Measurements from ENCODE around the gene PPFIA1. TPM values are rescaled to one million over a fixed set of nuclear protein-coding genes. Genes with fewer than 3 reads are reported as not detected.

Gene PPFIA1
- polyA plus RNA-seq, 4 donors, result 17.8 to 27.3 (median 23.6) TPM

DNA sequence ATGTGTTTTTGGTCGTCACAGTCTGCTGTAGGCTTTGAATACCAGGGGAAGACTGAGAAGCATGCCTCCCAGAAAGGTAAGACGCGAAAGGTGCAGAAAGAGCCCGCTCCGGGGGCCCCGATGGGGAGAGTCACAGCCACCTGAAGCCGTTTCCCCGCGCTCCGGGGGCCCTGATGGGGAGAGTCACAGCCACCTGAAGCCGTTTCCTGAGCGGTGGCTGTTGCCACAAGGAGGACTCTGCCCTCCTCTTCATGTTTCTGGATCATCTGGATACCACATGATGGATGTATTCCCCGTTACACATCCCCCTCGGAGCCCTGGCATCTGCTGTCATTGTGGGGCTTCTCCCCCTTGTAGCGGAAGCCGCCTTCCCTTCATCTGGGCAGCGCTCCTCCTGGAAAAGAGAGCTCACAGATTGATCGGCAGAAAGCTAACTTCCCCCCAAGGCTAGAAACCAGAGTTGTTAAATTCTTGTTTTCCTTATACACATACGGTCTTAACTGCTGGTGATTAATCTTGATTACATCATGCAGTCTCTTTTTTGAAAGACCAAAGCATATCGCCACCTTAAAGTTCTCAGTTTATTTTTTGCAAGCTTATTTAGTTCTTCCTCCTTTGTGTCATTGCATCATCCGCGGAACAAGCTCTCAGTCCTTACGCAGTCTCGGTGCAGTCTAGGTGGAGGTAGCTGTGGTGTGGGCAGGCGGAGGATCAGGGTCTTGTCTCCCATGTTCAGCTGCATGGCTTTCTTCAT, 145.3 kb downstream of the PPFIA1 start:
- no peaks in the 10 kb centered on the region for H3K27me3 ChIP-seq (ENCODE audit: control insufficient read depth in 3 of 3, insufficient read depth in 3 of 3, low read length in 3 of 3)
- no peak overlapping the region for H3K4me3 ChIP-seq (ENCODE audit: low read depth in 1 of 3, low read length in 3 of 3)
- no peaks in the 10 kb centered on the region for H3K4me1 ChIP-seq (ENCODE audit: control insufficient read depth in 3 of 3, insufficient read depth in 2 of 3, low read depth in 1 of 3, low read length in 2 of 3)
- no peaks in the 10 kb centered on the region for H3K9me3 ChIP-seq (ENCODE audit: control insufficient read depth in 2 of 2, insufficient read depth in 1 of 2, low read depth in 1 of 2, low read length in 1 of 2)
- DNase-seq (no peak), FAIRE-seq (no peak)
- H3K36me3 ChIP-seq (ENCODE audit: control insufficient read depth in 3 of 3, insufficient read depth in 2 of 3, low read depth in 1 of 3, low read length in 3 of 3), result peaks cover 25 to 91% (median 37%) of the 10 kb centered on the region in 3 donors
- H3K27ac ChIP-seq (ENCODE audit: low read depth in 1 of 3, low read length in 2 of 3), result no peak overlapping the region
- 79 to 92% (median 83%) methylated on average over 25 of the region's 25 CpGs for WGBS, 3 donors

GRCh38 chr11:70416881-70417280, 146.4 kb downstream of the PPFIA1 start:
- Histone ChIP-seq H3K27ac (ENCODE audit: low read depth in 1 of 3, low read length in 2 of 3) (no peak overlapping the region), H3K4me1 (ENCODE audit: control insufficient read depth in 3 of 3, insufficient read depth in 2 of 3, low read depth in 1 of 3, low read length in 2 of 3) (no peaks in the 10 kb centered on the region), H3K4me3 (ENCODE audit: low read depth in 1 of 3, low read length in 3 of 3) (no peak overlapping the region), H3K9me3 (ENCODE audit: control insufficient read depth in 2 of 2, insufficient read depth in 1 of 2, low read depth in 1 of 2, low read length in 1 of 2) (no peaks in the 10 kb centered on the region), H3K36me3 (ENCODE audit: control insufficient read depth in 3 of 3, insufficient read depth in 2 of 3, low read depth in 1 of 3, low read length in 3 of 3) (peaks cover 21 to 91% (median 32%) of the 10 kb centered on the region in 3 donors), H3K27me3 (ENCODE audit: control insufficient read depth in 3 of 3, insufficient read depth in 3 of 3, low read length in 3 of 3) (no peaks in the 10 kb centered on the region)
- DNase-seq (no peak), FAIRE-seq (no peak)
- WGBS, 3 donors, result 90 to 96% (median 95%) methylated on average over 20 of the region's 20 CpGs

GRCh38 chr11:70418130-70418529, 147.6 kb downstream of the PPFIA1 start:
- no peak for DNase-seq
- FAIRE-seq, result no peak
- no peaks in the 10 kb centered on the region for H3K4me1 ChIP-seq (ENCODE audit: control insufficient read depth in 3 of 3, insufficient read depth in 2 of 3, low read depth in 1 of 3, low read length in 2 of 3)
- H3K27me3 ChIP-seq (ENCODE audit: control insufficient read depth in 3 of 3, insufficient read depth in 3 of 3, low read length in 3 of 3), result no peaks in the 10 kb centered on the region
- H3K4me3 ChIP-seq (ENCODE audit: low read depth in 1 of 3, low read length in 3 of 3), result no peak overlapping the region
- peaks cover 17 to 91% (median 35%) of the 10 kb centered on the region in 3 donors for H3K36me3 ChIP-seq (ENCODE audit: control insufficient read depth in 3 of 3, insufficient read depth in 2 of 3, low read depth in 1 of 3, low read length in 3 of 3)
- WGBS, 3 donors, result 94 to 98% (median 95%) methylated on average over 12 of the region's 12 CpGs
- H3K27ac ChIP-seq (ENCODE audit: low read depth in 1 of 3, low read length in 2 of 3), result no peak overlapping the region
- H3K9me3 ChIP-seq (ENCODE audit: control insufficient read depth in 2 of 2, insufficient read depth in 1 of 2, low read depth in 1 of 2, low read length in 1 of 2), result no peaks in the 10 kb centered on the region

- DNase-seq, result no peak
- Histone ChIP-seq H3K27ac (ENCODE audit: low read depth in 1 of 3, low read length in 2 of 3) (no peak overlapping the region), H3K4me1 (ENCODE audit: control insufficient read depth in 3 of 3, insufficient read depth in 2 of 3, low read depth in 1 of 3, low read length in 2 of 3) (no peaks in the 10 kb centered on the region), H3K27me3 (ENCODE audit: control insufficient read depth in 3 of 3, insufficient read depth in 3 of 3, low read length in 3 of 3) (no peaks in the 10 kb centered on the region), H3K9me3 (ENCODE audit: control insufficient read depth in 2 of 2, insufficient read depth in 1 of 2, low read depth in 1 of 2, low read length in 1 of 2) (no peaks in the 10 kb centered on the region), H3K36me3 (ENCODE audit: control insufficient read depth in 3 of 3, insufficient read depth in 2 of 3, low read depth in 1 of 3, low read length in 3 of 3) (peaks cover 14 to 93% (median 28%) of the 10 kb centered on the region in 3 donors), H3K4me3 (ENCODE audit: low read depth in 1 of 3, low read length in 3 of 3) (no peak overlapping the region)
- 92 to 95% (median 93%) methylated on average over 17 of the region's 17 CpGs for WGBS, 3 donors
- no peak for FAIRE-seq
Measured at GRCh38 chr11:70419307-70420007, 149.0 kb downstream of the PPFIA1 start.

- H3K4me1 ChIP-seq (ENCODE audit: control insufficient read depth in 3 of 3, insufficient read depth in 2 of 3, low read depth in 1 of 3, low read length in 2 of 3), result no peaks in the 10 kb centered on the region
- DNase-seq (no peak), FAIRE-seq (no peak)
- no peak overlapping the region for H3K27ac ChIP-seq (ENCODE audit: low read depth in 1 of 3, low read length in 2 of 3)
- no peaks in the 10 kb centered on the region for H3K9me3 ChIP-seq (ENCODE audit: control insufficient read depth in 2 of 2, insufficient read depth in 1 of 2, low read depth in 1 of 2, low read length in 1 of 2)
- H3K4me3 ChIP-seq (ENCODE audit: low read depth in 1 of 3, low read length in 3 of 3), result no peak overlapping the region
- H3K36me3 ChIP-seq (ENCODE audit: control insufficient read depth in 3 of 3, insufficient read depth in 2 of 3, low read depth in 1 of 3, low read length in 3 of 3), result peaks cover 10 to 93% (median 23%) of the 10 kb centered on the region in 3 donors
- no peaks in the 10 kb centered on the region for H3K27me3 ChIP-seq (ENCODE audit: control insufficient read depth in 3 of 3, insufficient read depth in 3 of 3, low read length in 3 of 3)
- 87 to 92% (median 88%) methylated on average over 14 of the region's 14 CpGs for WGBS, 3 donors
Measured at GRCh38 chr11:70420008-70420464, 149.5 kb downstream of the PPFIA1 start.

DNA sequence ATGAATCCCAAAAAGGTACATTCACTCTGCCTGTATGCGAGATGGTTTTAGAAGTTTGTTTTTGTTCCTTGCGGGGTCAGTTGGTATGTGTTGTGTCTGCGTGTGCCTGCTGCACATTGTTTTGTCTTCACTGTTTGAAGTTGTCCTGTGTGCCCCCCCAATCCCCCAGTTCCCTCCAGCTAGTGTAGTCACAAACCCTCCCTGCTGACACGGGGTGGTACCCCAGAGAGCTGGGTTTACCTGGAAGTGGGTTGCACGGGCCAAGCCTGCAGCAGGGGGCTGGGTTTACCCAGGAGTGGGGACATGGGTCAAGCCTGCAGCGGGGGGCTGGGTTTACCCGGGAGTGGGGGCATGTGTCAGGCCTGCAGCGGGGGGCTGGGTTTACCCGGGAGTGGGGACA, 150.0 kb downstream of the PPFIA1 start:
- Histone ChIP-seq H3K9me3 (ENCODE audit: control insufficient read depth in 2 of 2, insufficient read depth in 1 of 2, low read depth in 1 of 2, low read length in 1 of 2) (no peaks in the 10 kb centered on the region), H3K27me3 (ENCODE audit: control insufficient read depth in 3 of 3, insufficient read depth in 3 of 3, low read length in 3 of 3) (no peaks in the 10 kb centered on the region), H3K4me3 (ENCODE audit: low read depth in 1 of 3, low read length in 3 of 3) (no peak overlapping the region), H3K4me1 (ENCODE audit: control insufficient read depth in 3 of 3, insufficient read depth in 2 of 3, low read depth in 1 of 3, low read length in 2 of 3) (no peaks in the 10 kb centered on the region), H3K36me3 (ENCODE audit: control insufficient read depth in 3 of 3, insufficient read depth in 2 of 3, low read depth in 1 of 3, low read length in 3 of 3) (peaks cover 13 to 93% (median 21%) of the 10 kb centered on the region in 3 donors), H3K27ac (ENCODE audit: low read depth in 1 of 3, low read length in 2 of 3) (no peak overlapping the region)
- DNase-seq (no peak), FAIRE-seq (no peak)
- 90 to 96% (median 91%) methylated on average over 9 of the region's 9 CpGs for WGBS, 3 donors

DNA sequence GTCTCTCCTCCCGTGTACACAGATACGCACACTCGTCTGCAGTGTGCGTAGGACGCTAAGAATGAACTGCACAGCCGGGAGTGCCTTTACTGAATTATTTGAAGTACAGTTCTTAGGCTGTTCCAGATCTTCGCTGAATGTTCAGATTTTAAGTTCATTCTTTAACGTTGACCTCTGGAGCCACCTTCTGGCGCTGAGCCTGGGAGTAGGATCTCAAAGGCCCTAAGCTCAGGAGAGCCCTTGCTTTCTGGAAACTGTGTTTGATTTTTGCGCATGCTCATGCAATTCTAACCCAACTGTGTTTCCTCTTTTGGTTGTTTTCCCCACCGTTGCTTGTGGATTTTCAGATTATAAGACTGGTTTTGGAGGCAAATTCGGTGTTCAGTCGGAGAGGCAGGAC, 150.6 kb downstream of the PPFIA1 start:
- no peak for FAIRE-seq
- H3K36me3 ChIP-seq (ENCODE audit: control insufficient read depth in 3 of 3, insufficient read depth in 2 of 3, low read depth in 1 of 3, low read length in 3 of 3), result peaks cover 17 to 92% (median 25%) of the 10 kb centered on the region in 3 donors
- DNase-seq, result no peak

DNA sequence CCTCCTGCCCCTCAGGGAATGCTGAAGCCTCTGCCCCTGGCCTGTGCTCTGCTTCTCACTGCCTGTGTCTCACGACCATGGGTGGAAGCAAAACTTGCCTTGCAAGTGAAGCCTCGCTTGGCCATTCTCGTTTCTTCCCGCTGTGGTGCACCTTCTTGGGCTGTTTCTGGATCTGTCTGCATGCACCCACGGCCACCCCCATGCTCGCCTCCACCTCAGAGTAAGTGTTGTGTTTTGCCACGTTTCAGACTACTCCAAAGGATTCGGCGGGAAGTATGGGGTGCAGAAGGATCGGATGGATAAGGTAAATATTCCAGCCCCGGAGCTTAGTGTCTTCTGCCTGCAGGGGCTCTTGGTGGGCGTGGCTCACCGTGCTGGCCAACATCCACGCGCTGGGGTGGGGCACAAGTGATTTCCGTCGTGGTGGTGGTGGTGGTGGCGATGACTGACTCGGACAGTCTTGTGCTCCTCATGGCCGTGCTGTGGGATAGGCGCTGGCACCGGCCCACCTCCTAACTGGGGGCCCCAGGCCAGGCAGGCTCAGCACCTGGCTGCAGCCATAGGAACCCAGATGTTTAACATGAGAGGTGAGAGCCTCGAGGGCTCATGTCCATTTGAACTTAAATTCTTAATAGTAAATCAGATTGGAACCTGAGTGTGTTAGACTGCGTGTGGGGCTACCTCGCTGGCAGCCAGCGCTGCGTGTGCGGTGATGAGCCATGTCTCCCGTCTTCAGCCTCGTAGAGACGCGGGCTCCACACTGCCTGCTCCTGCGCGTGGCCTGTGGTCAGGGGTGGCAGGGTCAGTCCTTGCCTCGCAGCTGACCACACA, 152.4 kb downstream of the PPFIA1 start:
- FAIRE-seq, result no peak
- H3K27me3 ChIP-seq (ENCODE audit: control insufficient read depth in 3 of 3, insufficient read depth in 3 of 3, low read length in 3 of 3), result no peaks in the 10 kb centered on the region
- no peak overlapping the region for H3K27ac ChIP-seq (ENCODE audit: low read depth in 1 of 3, low read length in 2 of 3)
- no peak overlapping the region for H3K4me3 ChIP-seq (ENCODE audit: low read depth in 1 of 3, low read length in 3 of 3)
- H3K9me3 ChIP-seq (ENCODE audit: control insufficient read depth in 2 of 2, insufficient read depth in 1 of 2, low read depth in 1 of 2, low read length in 1 of 2), result no peaks in the 10 kb centered on the region
- no peaks in the 10 kb centered on the region for H3K4me1 ChIP-seq (ENCODE audit: control insufficient read depth in 3 of 3, insufficient read depth in 2 of 3, low read depth in 1 of 3, low read length in 2 of 3)
- peaks cover 17 to 88% (median 24%) of the 10 kb centered on the region in 3 donors for H3K36me3 ChIP-seq (ENCODE audit: control insufficient read depth in 3 of 3, insufficient read depth in 2 of 3, low read depth in 1 of 3, low read length in 3 of 3)
- WGBS, 3 donors, result 90 to 93% (median 92%) methylated on average over 35 of the region's 35 CpGs
- no peak for DNase-seq

More for the DNA sequence above, 150.6 kb downstream of the PPFIA1 start:
- Histone ChIP-seq H3K27me3 (ENCODE audit: control insufficient read depth in 3 of 3, insufficient read depth in 3 of 3, low read length in 3 of 3) (no peaks in the 10 kb centered on the region), H3K27ac (ENCODE audit: low read depth in 1 of 3, low read length in 2 of 3) (no peak overlapping the region), H3K4me1 (ENCODE audit: control insufficient read depth in 3 of 3, insufficient read depth in 2 of 3, low read depth in 1 of 3, low read length in 2 of 3) (no peaks in the 10 kb centered on the region), H3K9me3 (ENCODE audit: control insufficient read depth in 2 of 2, insufficient read depth in 1 of 2, low read depth in 1 of 2, low read length in 1 of 2) (no peaks in the 10 kb centered on the region), H3K4me3 (ENCODE audit: low read depth in 1 of 3, low read length in 3 of 3) (no peak overlapping the region)
- WGBS, 3 donors, result 82 to 88% (median 88%) methylated on average over 13 of the region's 13 CpGs
